Measurements from ENCODE around the gene NOD2.

The NOD2 gene

DNA sequence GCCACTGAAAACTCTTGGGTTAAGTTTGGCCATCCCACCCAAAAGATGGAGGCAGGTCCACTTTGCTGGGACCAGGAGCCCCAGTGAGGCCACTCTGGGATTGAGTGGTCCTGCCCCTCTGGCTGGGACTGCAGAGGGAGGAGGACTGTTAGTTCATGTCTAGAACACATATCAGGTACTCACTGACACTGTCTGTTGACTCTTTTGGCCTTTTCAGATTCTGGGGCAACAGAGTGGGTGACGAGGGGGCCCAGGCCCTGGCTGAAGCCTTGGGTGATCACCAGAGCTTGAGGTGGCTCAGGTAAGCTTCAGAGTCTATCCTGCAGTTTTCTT is 29.0 kb downstream of the NOD2 start:
- no peak overlapping the region for H3K9ac ChIP-seq
- H3K4me2 ChIP-seq = no peak overlapping the region
- no peaks in the 10 kb centered on the region for H3K36me3 ChIP-seq
- no peak overlapping the region for H3K4me3 ChIP-seq
- TF ChIP-seq Cebpa-rat (IDR thresholded peaks at IDR 0.05) = no peak
- no peaks in the 10 kb centered on the region for H3K27me3 ChIP-seq
- no peak overlapping the region for H3K27ac ChIP-seq
- peaks cover 15% of the 10 kb centered on the region for H3K9me3 ChIP-seq
- H3K4me1 ChIP-seq = peaks cover 11% of the 10 kb centered on the region
- no peaks in the 10 kb centered on the region for H4K20me1 ChIP-seq

DNA sequence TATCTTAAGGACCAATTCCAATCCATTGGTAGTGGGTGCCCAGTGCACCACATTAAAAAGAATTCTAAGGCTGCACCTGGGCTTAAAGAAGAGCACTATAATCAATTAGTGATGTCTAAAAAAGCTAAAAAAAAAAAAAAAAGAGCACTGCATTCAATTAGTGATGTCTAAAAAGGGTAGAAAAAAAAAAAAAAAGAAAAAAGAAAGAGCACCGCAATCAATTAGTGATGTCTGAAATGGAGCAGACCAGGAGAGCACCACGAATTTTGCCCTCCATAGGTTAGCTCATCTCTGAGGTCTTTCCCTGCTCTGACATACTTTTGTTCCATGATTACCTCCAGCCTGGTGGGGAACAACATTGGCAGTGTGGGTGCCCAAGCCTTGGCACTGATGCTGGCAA is 29.6 kb downstream of the NOD2 start:
- no peaks in the 10 kb centered on the region for H3K27me3 ChIP-seq
- H3K36me3 ChIP-seq = no peaks in the 10 kb centered on the region
- H4K20me1 ChIP-seq = no peaks in the 10 kb centered on the region
- H3K9ac ChIP-seq = no peak overlapping the region
- peaks cover 11% of the 10 kb centered on the region for H3K4me1 ChIP-seq
- H3K4me3 ChIP-seq = no peak overlapping the region
- H3K4me2 ChIP-seq = no peak overlapping the region
- peaks cover 15% of the 10 kb centered on the region for H3K9me3 ChIP-seq
- H3K27ac ChIP-seq = no peak overlapping the region
- TF ChIP-seq Cebpa-rat (IDR thresholded peaks at IDR 0.05) = no peak

DNA sequence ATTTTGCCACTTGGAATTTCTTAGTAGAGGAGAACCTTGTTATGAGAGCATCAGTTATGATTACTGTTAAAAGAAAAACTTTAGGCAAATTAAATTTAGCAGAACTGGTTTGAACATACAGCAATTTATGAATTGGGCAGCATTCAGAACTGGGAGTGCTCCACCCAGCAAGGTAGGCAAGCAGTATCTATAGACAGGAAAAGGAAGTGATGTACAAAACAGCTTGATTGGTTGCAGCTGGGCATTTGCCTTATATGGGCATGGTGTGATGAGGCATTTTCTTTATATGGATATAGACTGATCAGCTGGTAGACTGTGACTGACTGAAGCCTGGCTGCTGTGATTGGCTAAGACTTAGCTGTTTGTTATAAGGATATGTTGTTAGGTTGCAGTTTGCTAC is 30.9 kb downstream of the NOD2 start:
- Histone ChIP-seq H3K4me2 (no peak overlapping the region), H3K9me3 (peaks cover 15% of the 10 kb centered on the region), H4K20me1 (no peaks in the 10 kb centered on the region), H3K4me3 (no peak overlapping the region), H3K9ac (no peak overlapping the region), H3K36me3 (no peaks in the 10 kb centered on the region), H3K27me3 (no peaks in the 10 kb centered on the region), H3K4me1 (peaks cover 11% of the 10 kb centered on the region), H3K27ac (no peak overlapping the region)
- no peak for TF ChIP-seq Cebpa-rat (IDR thresholded peaks at IDR 0.05)

DNA sequence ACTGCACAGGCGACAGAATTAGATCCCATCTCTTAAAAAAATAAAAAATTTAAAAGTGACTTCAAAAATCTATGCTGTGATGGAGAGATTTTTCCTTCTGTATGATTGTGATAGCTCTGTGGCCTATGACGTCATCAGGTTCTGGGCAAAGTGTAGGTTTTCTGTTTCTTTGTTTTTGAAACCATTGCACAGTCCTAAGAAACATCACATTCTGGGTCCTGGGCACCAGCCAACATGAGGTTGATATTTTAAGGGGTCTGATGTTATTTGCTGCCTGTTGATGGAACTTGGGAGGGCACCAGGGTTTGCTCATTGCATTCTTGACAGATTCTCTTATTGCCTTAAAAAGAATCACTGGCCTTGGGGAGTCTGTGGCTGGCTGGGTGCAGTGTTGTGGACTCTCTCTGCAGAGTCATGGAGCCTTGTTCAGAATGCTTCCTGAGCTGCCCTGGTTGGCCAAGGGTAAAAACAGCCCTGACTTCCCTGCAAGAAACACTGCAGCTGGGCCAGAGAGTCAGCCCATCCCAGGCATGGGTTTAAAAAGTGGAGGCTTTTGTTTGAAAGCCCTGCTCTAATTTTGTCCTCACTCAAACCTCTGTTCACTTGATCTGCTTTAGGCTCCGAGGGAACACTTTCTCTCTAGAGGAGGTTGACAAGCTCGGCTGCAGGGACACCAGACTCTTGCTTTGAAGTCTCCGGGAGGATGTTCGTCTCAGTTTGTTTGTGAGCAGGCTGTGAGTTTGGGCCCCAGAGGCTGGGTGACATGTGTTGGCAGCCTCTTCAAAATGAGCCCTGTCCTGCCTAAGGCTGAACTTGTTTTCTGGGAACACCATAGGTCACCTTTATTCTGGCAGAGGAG is 38.0 kb downstream of the NOD2 start:
- H3K36me3 ChIP-seq = no peaks in the 10 kb centered on the region
- no peaks in the 10 kb centered on the region for H3K9me3 ChIP-seq
- H3K4me3 ChIP-seq = no peak overlapping the region

DNA sequence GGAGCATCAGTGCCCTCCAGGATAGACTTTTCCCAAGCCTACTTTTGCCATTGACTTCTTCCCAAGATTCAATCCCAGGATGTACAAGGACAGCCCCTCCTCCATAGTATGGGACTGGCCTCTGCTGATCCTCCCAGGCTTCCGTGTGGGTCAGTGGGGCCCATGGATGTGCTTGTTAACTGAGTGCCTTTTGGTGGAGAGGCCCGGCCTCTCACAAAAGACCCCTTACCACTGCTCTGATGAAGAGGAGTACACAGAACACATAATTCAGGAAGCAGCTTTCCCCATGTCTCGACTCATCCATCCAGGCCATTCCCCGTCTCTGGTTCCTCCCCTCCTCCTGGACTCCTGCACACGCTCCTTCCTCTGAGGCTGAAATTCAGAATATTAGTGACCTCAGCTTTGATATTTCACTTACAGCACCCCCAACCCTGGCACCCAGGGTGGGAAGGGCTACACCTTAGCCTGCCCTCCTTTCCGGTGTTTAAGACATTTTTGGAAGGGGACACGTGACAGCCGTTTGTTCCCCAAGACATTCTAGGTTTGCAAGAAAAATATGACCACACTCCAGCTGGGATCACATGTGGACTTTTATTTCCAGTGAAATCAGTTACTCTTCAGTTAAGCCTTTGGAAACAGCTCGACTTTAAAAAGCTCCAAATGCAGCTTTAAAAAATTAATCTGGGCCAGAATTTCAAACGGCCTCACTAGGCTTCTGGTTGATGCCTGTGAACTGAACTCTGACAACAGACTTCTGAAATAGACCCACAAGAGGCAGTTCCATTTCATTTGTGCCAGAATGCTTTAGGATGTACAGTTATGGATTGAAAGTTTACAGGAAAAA is 38.8 kb downstream of the NOD2 start:
- no peaks in the 10 kb centered on the region for H3K4me1 ChIP-seq
- H3K4me2 ChIP-seq = no peak overlapping the region
- no peak overlapping the region for H3K4me3 ChIP-seq
- no peak overlapping the region for H3K9ac ChIP-seq
- TF ChIP-seq Cebpa-rat (IDR thresholded peaks at IDR 0.05) = no peak
- no peaks in the 10 kb centered on the region for H3K27me3 ChIP-seq
- H3K36me3 ChIP-seq = no peaks in the 10 kb centered on the region
- no peaks in the 10 kb centered on the region for H4K20me1 ChIP-seq
- no peak overlapping the region for H3K27ac ChIP-seq
- no peaks in the 10 kb centered on the region for H3K9me3 ChIP-seq

More for the DNA sequence above, 38.0 kb downstream of the NOD2 start:
- no peak for TF ChIP-seq Cebpa-rat (IDR thresholded peaks at IDR 0.05)
- no peaks in the 10 kb centered on the region for H4K20me1 ChIP-seq
- H3K4me2 ChIP-seq = no peak overlapping the region
- H3K27me3 ChIP-seq = no peaks in the 10 kb centered on the region
- no peak overlapping the region for H3K9ac ChIP-seq
- no peak overlapping the region for H3K27ac ChIP-seq
- no peaks in the 10 kb centered on the region for H3K4me1 ChIP-seq

DNA sequence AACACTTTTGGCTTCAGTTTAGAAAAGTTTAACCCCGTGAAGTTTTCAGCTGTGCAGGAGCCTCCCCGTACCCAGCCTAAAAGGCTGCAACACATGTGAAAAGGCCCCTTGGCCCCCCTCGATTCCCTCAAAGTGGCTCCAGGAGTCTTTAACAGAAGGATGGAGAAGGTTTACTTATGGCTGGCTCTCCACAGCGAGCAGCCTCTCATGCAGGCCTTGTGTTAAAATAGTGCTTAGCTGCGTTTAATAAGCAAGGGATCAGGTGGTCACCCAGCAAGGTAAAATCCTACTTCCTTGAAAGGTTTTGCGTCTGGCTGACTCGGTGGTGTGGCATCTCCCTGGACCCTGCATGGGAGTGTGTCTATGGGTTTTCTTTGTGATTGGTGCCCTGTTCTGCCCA is 40.1 kb downstream of the NOD2 start:
- Histone ChIP-seq H3K9me3 (no peaks in the 10 kb centered on the region), H3K36me3 (no peaks in the 10 kb centered on the region), H3K4me3 (no peak overlapping the region), H3K9ac (no peak overlapping the region), H3K27ac (no peak overlapping the region), H4K20me1 (no peaks in the 10 kb centered on the region), H3K4me2 (no peak overlapping the region), H3K4me1 (no peaks in the 10 kb centered on the region), H3K27me3 (no peaks in the 10 kb centered on the region)
- no peak for TF ChIP-seq Cebpa-rat (IDR thresholded peaks at IDR 0.05)

DNA sequence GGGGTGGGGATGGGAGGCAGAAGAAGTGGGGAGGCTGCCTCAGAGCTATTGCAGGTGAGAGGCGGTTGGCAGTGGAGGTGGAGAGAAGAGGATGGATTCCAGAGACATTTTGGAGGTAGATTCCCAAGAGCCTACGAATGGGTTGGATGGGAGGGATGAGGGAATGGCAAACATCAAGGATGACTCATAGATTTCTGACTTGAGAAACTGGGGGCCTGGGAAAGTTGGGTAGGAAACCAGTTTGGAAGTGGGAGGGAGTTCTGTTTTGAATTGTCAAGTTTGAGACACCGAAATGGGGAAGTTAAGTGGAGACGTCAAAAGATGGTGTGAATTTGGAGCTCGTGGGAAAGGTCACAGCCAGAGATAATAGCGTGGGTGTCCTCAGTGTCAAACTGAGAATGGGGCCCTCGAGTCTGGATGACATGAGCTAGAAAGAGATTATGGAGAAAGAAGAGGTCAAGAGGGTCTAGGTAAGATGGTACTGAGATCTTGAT is 42.3 kb downstream of the NOD2 start:
- TF ChIP-seq Cebpa-rat (IDR thresholded peaks at IDR 0.05) = no peak
- no peaks in the 10 kb centered on the region for H3K9me3 ChIP-seq
- no peaks in the 10 kb centered on the region for H3K36me3 ChIP-seq

DNA sequence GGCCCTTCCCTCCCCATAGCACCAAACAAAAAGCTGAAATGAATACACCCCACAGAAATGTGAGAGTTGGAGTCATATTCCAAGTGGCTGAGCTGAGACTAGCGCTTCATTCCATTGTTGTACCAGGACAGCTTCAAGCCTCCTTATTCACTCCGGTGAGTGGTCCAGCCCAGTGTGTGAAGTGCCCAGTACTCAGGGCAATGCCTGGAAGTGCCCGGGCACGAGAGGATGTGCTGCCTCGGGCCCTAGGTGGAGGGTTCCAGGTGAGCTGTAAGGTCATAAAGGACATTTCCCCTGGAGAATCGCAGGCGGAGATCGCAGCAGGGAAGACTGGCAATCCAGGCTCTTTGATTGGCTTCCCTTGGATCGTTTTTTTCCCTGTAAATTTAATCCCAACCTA is 43.0 kb downstream of the NOD2 start:
- H4K20me1 ChIP-seq = no peaks in the 10 kb centered on the region
- no peak overlapping the region for H3K4me2 ChIP-seq
- H3K9ac ChIP-seq = no peak overlapping the region
- H3K4me3 ChIP-seq = no peak overlapping the region
- no peaks in the 10 kb centered on the region for H3K27me3 ChIP-seq
- H3K4me1 ChIP-seq = peaks cover 5% of the 10 kb centered on the region
- TF ChIP-seq Cebpa-rat (IDR thresholded peaks at IDR 0.05) = no peak
- no peaks in the 10 kb centered on the region for H3K9me3 ChIP-seq
- no peaks in the 10 kb centered on the region for H3K36me3 ChIP-seq
- no peak overlapping the region for H3K27ac ChIP-seq

More for the DNA sequence above, 42.3 kb downstream of the NOD2 start:
- H3K27me3 ChIP-seq = no peaks in the 10 kb centered on the region
- no peaks in the 10 kb centered on the region for H4K20me1 ChIP-seq
- H3K27ac ChIP-seq = no peak overlapping the region
- H3K4me2 ChIP-seq = no peak overlapping the region
- no peaks in the 10 kb centered on the region for H3K4me1 ChIP-seq
- no peak overlapping the region for H3K4me3 ChIP-seq
- no peak overlapping the region for H3K9ac ChIP-seq

DNA sequence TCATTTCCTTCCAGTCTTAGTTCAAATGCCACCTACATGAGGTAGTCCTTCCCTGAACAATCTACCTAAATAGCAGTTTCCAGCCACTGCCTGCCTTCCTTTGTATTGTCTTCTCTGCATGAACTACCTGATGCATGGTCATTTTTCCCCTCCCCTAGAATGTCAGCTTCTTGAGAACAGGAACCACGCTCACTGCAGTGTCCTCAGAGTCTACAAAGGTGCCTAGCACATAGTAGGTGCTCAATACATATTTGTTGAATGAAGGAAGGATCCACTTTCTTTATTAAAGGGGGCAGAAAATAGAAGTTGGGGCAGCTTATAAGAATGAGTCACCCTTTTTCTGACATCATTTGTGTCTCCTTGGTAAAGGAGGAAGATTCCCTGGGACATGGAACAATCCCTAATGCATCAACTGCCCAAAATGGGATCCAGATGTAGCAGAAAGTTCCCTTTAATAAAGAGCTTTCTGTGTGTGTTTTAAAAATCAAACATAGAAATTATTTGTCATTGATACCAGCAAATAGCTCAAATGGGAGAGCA is 44.1 kb downstream of the NOD2 start:
- Histone ChIP-seq H3K27me3 (peaks cover 2% of the 10 kb centered on the region; the same call in 1 of the 2 replicates), H3K9ac (no peak overlapping the region), H3K36me3 (no peaks in the 10 kb centered on the region), H4K20me1 (no peaks in the 10 kb centered on the region), H3K9me3 (no peaks in the 10 kb centered on the region), H3K4me3 (no peak overlapping the region), H3K27ac (no peak overlapping the region), H3K4me2 (no peak overlapping the region), H3K4me1 (peaks cover 5% of the 10 kb centered on the region)
- TF ChIP-seq Cebpa-rat (IDR thresholded peaks at IDR 0.05) = no peak

DNA sequence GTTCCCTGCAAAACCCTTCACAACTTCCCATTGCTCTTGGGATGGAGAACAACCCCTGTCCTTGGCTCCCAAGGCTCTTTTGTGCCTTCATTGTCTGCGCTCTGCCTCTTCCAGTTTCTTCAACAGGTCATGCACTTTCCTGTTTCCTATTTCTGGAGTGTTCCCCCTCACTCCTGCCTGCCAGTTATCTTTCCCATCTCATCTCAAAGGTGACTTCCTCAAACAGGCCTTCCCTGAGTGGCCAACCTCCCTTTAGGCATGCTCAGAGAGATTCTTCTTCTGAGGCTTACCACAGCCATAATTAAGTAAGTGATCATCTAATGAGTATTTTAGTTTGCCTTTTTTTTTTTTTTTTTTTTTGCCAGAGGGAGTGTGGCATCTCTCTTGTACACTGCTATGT is 45.6 kb downstream of the NOD2 start:
- no peaks in the 10 kb centered on the region for H3K9me3 ChIP-seq
- no peak for TF ChIP-seq Cebpa-rat (IDR thresholded peaks at IDR 0.05)
- no peak overlapping the region for H3K9ac ChIP-seq
- no peak overlapping the region for H3K4me3 ChIP-seq
- no peaks in the 10 kb centered on the region for H3K36me3 ChIP-seq
- no peak overlapping the region for H3K27ac ChIP-seq
- H3K4me1 ChIP-seq = peaks cover 9% of the 10 kb centered on the region
- H3K27me3 ChIP-seq = peaks cover 15% of the 10 kb centered on the region
- H4K20me1 ChIP-seq = no peaks in the 10 kb centered on the region
- H3K4me2 ChIP-seq = no peak overlapping the region
